DOHH2 (cell line): Measurements from ENCODE around the gene OSBPL10.

ENCODE experiments used
- H3F3A ChIP-seq: fragments of 200-600 bp; sonication (generic), shearing (Covaris generic); 2 replicates; pipeline ENCODE4 v1.6.0; 2016; ENCODE audit warnings: antibody characterized with exemption, mild to moderate bottlenecking; ENCODE audit not compliant: control insufficient read depth, insufficient read depth
- H3K27ac ChIP-seq: fragments of 200-600 bp; sonication (generic); 2 replicates; pipeline ENCODE4 v1.5.1; 2014; ENCODE audit warnings: low read depth, mild to moderate bottlenecking, low read length, moderate library complexity
- H3K27me3 ChIP-seq: fragments of 200-600 bp; sonication (generic); 2 replicates; pipeline ENCODE4 v1.6.1; 2014; ENCODE audit warnings: mild to moderate bottlenecking, low read length, mixed read lengths; ENCODE audit not compliant: control insufficient read depth
- H3K36me3 ChIP-seq: fragments of 200-600 bp; sonication (generic); 2 replicates; pipeline ENCODE4 v1.6.1; 2014; ENCODE audit warnings: mild to moderate bottlenecking, low read length, moderate library complexity, mixed read lengths; ENCODE audit not compliant: control insufficient read depth
- H3K4me1 ChIP-seq: fragments of 200-600 bp; sonication (generic); 2 replicates; pipeline ENCODE4 v1.6.1; 2014; ENCODE audit warnings: mild to moderate bottlenecking, low read length, mixed read lengths; ENCODE audit not compliant: control insufficient read depth
- H3K4me2 ChIP-seq: fragments of 200-600 bp; sonication (generic); 2 replicates; pipeline ENCODE4 v1.6.0; 2014; ENCODE audit warnings: mild to moderate bottlenecking, low read length, moderate library complexity
- H3K4me3 ChIP-seq: fragments of 200-600 bp; sonication (generic); 2 replicates; pipeline ENCODE4 v1.5.1; 2014; ENCODE audit warnings: mild to moderate bottlenecking, low read length, mixed read lengths
- H3K79me2 ChIP-seq: fragments of 200-600 bp; sonication (generic); 2 replicates; pipeline ENCODE4 v1.6.1; 2014; ENCODE audit warnings: mild to moderate bottlenecking, low read length, mixed read lengths; ENCODE audit not compliant: control insufficient read depth
- H3K9me2 ChIP-seq: fragments of 200-600 bp; sonication (generic); replicated peaks from 2 replicates; pipeline ENCODE4 v1.6.1; 2014; ENCODE audit warnings: mild to moderate bottlenecking, low read length, mixed read lengths; ENCODE audit not compliant: control insufficient read depth
- H3K9me3 ChIP-seq: fragments of 200-600 bp; sonication (generic); 2 replicates; pipeline ENCODE4 v1.6.1; 2014; ENCODE audit warnings: antibody characterized with exemption, low read length, mixed read lengths; ENCODE audit not compliant: control insufficient read depth, insufficient read depth
- H4K20me1 ChIP-seq: fragments of 200-600 bp; sonication (generic); 2 replicates; pipeline ENCODE4 v1.6.0; 2014; ENCODE audit warnings: low read depth, mild to moderate bottlenecking, antibody characterized with exemption, low read length, moderate library complexity; ENCODE audit not compliant: control insufficient read depth, insufficient read depth
- EZH2phosphoT487 ChIP-seq: fragments of 200-600 bp; sonication (generic); IDR thresholded peaks from 2 replicates; pipeline ENCODE4 v1.6.1; 2017; ENCODE audit warnings: borderline replicate concordance, mild to moderate bottlenecking, antibody characterized with exemption, low read length, moderate library complexity, mixed read lengths
- TF ChIP-seq, protein P1 (sequence below): fragments of 200-600 bp; sonication (generic); IDR thresholded peaks from one replicate; pipeline ENCODE4 v1.5.1; 2014; ENCODE audit warnings: antibody characterized with exemption, mild to moderate bottlenecking, low read depth, low read length; ENCODE audit not compliant: poor library complexity, severe bottlenecking

The OSBPL10 gene

DNA sequence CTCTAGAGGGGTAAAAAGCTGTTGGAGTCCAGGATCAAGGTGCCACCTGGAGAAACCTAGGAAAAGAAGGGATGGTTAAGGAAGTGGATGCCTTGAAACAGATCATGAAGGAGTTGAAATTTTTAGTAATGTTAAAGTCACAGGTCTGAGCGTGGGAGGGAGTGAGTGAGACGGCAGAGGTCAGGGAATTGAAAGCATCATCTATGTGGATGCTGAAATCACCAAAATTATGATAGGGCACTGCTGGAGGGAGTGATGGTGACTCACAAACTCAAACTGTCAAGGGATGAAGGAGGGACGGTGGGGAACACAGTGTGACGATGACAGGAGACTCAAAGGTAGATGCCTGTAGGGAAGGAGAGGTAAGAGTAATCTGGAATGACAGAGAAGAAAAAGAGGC lies 205.7 kb downstream of the OSBPL10 start:
- no peaks in the 10 kb centered on the region for H3K9me3 ChIP-seq
- TF ChIP-seq, protein P1, sequence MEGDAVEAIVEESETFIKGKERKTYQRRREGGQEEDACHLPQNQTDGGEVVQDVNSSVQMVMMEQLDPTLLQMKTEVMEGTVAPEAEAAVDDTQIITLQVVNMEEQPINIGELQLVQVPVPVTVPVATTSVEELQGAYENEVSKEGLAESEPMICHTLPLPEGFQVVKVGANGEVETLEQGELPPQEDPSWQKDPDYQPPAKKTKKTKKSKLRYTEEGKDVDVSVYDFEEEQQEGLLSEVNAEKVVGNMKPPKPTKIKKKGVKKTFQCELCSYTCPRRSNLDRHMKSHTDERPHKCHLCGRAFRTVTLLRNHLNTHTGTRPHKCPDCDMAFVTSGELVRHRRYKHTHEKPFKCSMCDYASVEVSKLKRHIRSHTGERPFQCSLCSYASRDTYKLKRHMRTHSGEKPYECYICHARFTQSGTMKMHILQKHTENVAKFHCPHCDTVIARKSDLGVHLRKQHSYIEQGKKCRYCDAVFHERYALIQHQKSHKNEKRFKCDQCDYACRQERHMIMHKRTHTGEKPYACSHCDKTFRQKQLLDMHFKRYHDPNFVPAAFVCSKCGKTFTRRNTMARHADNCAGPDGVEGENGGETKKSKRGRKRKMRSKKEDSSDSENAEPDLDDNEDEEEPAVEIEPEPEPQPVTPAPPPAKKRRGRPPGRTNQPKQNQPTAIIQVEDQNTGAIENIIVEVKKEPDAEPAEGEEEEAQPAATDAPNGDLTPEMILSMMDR = no peak
- no peak for TF ChIP-seq EZH2phosphoT487
- H3K4me1 ChIP-seq = peaks cover 32% of the 10 kb centered on the region
- H3K4me2 ChIP-seq = no peak overlapping the region
- H3K36me3 ChIP-seq = peaks cover 18% of the 10 kb centered on the region
- no peaks in the 10 kb centered on the region for H3K27me3 ChIP-seq
- H3K27ac ChIP-seq = no peak overlapping the region
- H3K79me2 ChIP-seq = peaks cover 58% of the 10 kb centered on the region
- H3F3A ChIP-seq = no peaks in the 10 kb centered on the region
- no peaks in the 10 kb centered on the region for H3K9me2 ChIP-seq
- no peaks in the 10 kb centered on the region; the same call in 1 of the 2 replicates for H4K20me1 ChIP-seq
- H3K4me3 ChIP-seq = no peak overlapping the region

DNA sequence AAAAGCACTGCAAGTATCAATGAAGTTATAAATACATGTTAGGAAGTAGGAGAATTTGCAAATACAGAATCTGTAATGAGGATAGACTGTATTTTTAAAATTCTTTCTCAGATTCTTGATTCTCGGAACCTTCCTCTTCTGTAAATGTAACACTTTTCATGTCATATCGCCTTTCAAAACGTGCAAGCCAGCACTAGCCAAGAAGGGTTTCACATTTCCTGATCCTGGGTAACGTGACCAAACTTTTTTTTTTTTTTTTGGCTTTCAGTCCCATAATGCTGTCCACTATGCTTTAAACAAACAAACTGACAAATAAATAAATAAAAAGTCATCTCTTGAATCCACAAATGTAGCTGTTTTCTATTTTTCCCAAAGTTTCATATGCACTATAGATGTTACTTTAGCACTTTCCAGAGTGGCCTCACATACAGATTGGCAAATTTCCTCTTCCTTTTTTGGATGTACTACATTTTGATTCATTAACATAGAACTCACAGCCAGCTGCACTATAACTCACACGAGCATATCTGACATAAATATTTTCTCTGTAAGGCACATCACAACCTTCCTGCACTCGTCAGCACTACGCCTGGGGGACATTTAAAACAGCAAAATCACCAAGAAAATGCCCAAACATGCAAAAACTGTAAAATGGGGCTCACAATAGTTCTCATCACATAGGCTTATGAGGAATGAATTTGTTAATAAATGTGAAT lies 208.1 kb downstream of the OSBPL10 start:
- Histone ChIP-seq H3K27me3 (no peaks in the 10 kb centered on the region), H3K4me2 (no peak overlapping the region), H3K9me2 (no peaks in the 10 kb centered on the region), H3K4me3 (no peak overlapping the region), H3F3A (no peaks in the 10 kb centered on the region), H3K9me3 (no peaks in the 10 kb centered on the region), H3K27ac (no peak overlapping the region), H3K4me1 (peaks cover 15% of the 10 kb centered on the region), H3K36me3 (peaks cover 15% of the 10 kb centered on the region), H3K79me2 (peaks cover 46% of the 10 kb centered on the region), H4K20me1 (no peaks in the 10 kb centered on the region; the same call in 1 of the 2 replicates)
- no peak for TF ChIP-seq EZH2phosphoT487

DNA sequence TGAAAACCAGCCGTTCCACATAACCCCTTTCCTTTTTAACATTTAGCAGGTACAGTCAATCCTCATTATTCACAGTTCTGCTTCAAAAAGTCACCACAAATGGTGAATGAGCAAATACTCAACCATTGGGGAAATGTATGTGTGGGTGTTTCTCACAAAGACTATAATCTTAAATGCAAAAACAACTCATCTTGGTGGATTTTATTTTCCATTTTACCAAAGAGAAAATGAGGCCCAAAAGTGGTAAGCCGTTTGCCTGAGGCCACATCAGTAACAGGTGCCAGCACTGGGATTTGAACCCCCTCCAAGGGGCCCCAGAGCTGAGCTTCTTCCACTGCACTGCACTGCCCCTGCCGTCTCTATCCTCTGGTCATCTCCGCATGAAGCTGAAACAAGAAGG lies 208.8 kb downstream of the OSBPL10 start:
- Histone ChIP-seq H3K36me3 (peaks cover 15% of the 10 kb centered on the region), H3K4me1 (peaks cover 9% of the 10 kb centered on the region), H3K9me2 (no peaks in the 10 kb centered on the region), H4K20me1 (no peaks in the 10 kb centered on the region; the same call in 1 of the 2 replicates), H3K4me2 (no peak overlapping the region), H3K9me3 (no peaks in the 10 kb centered on the region), H3K4me3 (no peak overlapping the region), H3K27me3 (no peaks in the 10 kb centered on the region), H3F3A (no peaks in the 10 kb centered on the region), H3K79me2 (peaks cover 42% of the 10 kb centered on the region), H3K27ac (no peak overlapping the region)
- TF ChIP-seq, protein P1 = no peak
- TF ChIP-seq EZH2phosphoT487 = no peak

DNA sequence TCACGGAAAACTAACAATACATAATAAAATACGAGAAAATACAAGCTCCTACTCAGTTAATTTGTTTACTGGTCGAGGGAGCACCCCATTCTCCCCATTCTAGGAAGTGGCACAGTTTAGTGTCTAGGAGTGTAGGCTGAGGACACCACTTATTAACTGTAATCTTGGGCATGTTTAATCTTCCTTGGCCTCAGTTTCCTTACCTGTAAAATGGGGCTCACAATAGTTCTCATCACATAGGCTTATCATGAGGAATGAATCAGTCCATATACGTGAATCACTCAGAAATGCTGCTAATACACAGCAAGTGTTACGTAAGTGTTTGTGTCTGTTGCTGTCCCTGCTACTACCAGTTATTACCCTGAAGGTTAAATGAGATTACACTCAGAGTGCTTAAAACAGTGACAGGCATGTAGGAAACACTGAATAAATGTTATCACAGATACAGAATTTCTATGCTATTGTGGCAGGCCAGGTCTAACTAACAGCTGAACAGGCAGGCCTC lies 210.2 kb downstream of the OSBPL10 start:
- TF ChIP-seq, protein P1 = no peak
- TF ChIP-seq EZH2phosphoT487 = no peak
- H3K79me2 ChIP-seq = peaks cover 35% of the 10 kb centered on the region
- H3K27ac ChIP-seq = no peak overlapping the region

More for the DNA sequence above, 210.2 kb downstream of the OSBPL10 start:
- peaks cover 9% of the 10 kb centered on the region; the same call in 1 of the 2 replicates for H3K4me1 ChIP-seq
- no peak overlapping the region for H3K4me2 ChIP-seq
- no peaks in the 10 kb centered on the region for H3K9me3 ChIP-seq
- no peak overlapping the region for H3K4me3 ChIP-seq
- H3K27me3 ChIP-seq = no peaks in the 10 kb centered on the region
- no peaks in the 10 kb centered on the region for H3K9me2 ChIP-seq
- H3K36me3 ChIP-seq = peaks cover 16% of the 10 kb centered on the region
- H4K20me1 ChIP-seq = no peaks in the 10 kb centered on the region; the same call in 1 of the 2 replicates
- no peaks in the 10 kb centered on the region for H3F3A ChIP-seq
